GM21390 (cell line): Measurements from ENCODE around the gene PTGER3.
A peak's percentile ranks its signal among the peaks of the same experiment; 100 is the strongest.

ENCODE experiments used
- ATAC-seq: cut with Tn5 transposase; IDR thresholded peaks from one replicate; pipeline ENCODE4 v1.9.1; 2021; ENCODE audit not compliant: unreplicated experiment

Gene PTGER3

GRCh38 chr1:71047635-71048607 lies at the start of gene PTGER3:
PTGER3 (minus strand) TSS chr1:71047816; CDS start chr1:71047577, 239 bp downstream.
- peak; percentile 41 for ATAC-seq

- ATAC-seq, result no peak
Observed at GRCh38 chr1:71094913-71095312, 47.3 kb upstream of the PTGER3 start.

GRCh38 chr1:71093938-71094337 lies 46.3 kb upstream of the PTGER3 start:
- ATAC-seq, result no peak

GRCh38 chr1:71089536-71090270 lies 42.1 kb upstream of the PTGER3 start:
- ATAC-seq, result no peak

- no peak for ATAC-seq
Observed at GRCh38 chr1:71088645-71089287, 41.1 kb upstream of the PTGER3 start.

GRCh38 chr1:71087713-71088112 lies 40.1 kb upstream of the PTGER3 start:
- no peak for ATAC-seq

GRCh38 chr1:71087060-71087459 lies 39.4 kb upstream of the PTGER3 start:
- no peak for ATAC-seq

GRCh38 chr1:71086331-71086730 lies 38.7 kb upstream of the PTGER3 start:
- ATAC-seq, result no peak

GRCh38 chr1:71083271-71083670 lies 35.7 kb upstream of the PTGER3 start:
- ATAC-seq, result no peak

GRCh38 chr1:71081697-71082080 lies 34.1 kb upstream of the PTGER3 start:
- no peak for ATAC-seq

- ATAC-seq, result peak; percentile 99
Observed at GRCh38 chr1:71080739-71081696, 33.4 kb upstream of the PTGER3 start, which contains the start of gene ZRANB2. ZRANB2 (minus strand) TSS chr1:71081035; CDS start chr1:71080995, 40 bp downstream.

- ATAC-seq, result peak; percentile 18
Observed at GRCh38 chr1:71080230-71080738, 32.7 kb upstream of the PTGER3 start.

- peak; percentile 46 for ATAC-seq
Observed at GRCh38 chr1:71074681-71075080, 27.1 kb upstream of the PTGER3 start.

GRCh38 chr1:71072273-71072672 lies 24.7 kb upstream of the PTGER3 start:
- no peak for ATAC-seq

GRCh38 chr1:71071720-71072119 lies 24.1 kb upstream of the PTGER3 start:
- ATAC-seq, result no peak

GRCh38 chr1:71068325-71069240 lies 21.0 kb upstream of the PTGER3 start:
- ATAC-seq, result peak; percentile 93

- ATAC-seq, result no peak
Observed at GRCh38 chr1:71054791-71055190, 7.2 kb upstream of the PTGER3 start.

GRCh38 chr1:71054281-71054731 lies 6.7 kb upstream of the PTGER3 start:
- no peak for ATAC-seq

- no peak for ATAC-seq
Observed at GRCh38 chr1:71053758-71054157, 6.1 kb upstream of the PTGER3 start.
